ENCODE measurements around the gene PPP1R7. TPM values are rescaled to one million over a fixed set of nuclear protein-coding genes. Genes with fewer than 3 reads are reported as not detected.

Gene PPP1R7
- total RNA-seq, 1 experiment from 2014 or later, result 43.9 TPM

DNA sequence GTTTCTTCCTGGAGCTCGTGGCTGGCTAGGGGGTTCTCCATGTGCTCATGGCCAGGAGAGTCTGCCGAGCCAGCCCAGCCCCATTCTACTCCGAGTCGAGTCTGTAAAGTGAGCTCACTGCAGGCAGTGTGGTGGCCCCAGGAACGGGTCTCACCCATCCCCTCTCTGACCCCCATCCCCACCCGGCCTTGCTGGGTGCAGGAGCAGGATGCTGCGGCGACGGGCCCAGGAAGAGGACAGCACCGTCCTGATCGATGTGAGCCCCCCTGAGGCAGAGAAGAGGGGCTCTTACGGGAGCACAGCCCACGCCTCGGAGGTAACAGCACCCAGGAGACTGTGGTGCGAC lies 39.6 kb downstream of the PPP1R7 start:
- CTCF ChIA-PET, result no interaction called here
- POLR2A ChIA-PET, result interaction anchor here (0.5 kb wide), 1 partner anchor 40 kb away, joined by 4 read pairs; the partner anchor contains the start of gene PPP1R7
- H3K27ac Mint-ChIP-seq (ENCODE audit: low read depth, unreplicated experiment), result no peak overlapping the region
- no peaks in the 10 kb centered on the region for H3K36me3 Mint-ChIP-seq (ENCODE audit: insufficient read depth, unreplicated experiment)
- H3K9me3 Mint-ChIP-seq (ENCODE audit: unreplicated experiment), result no peaks in the 10 kb centered on the region
- no peaks in the 10 kb centered on the region for H3K27me3 Mint-ChIP-seq (ENCODE audit: insufficient read depth, unreplicated experiment)
- no peak overlapping the region for H3K4me3 Mint-ChIP-seq (ENCODE audit: unreplicated experiment)
- no peak for DNase-seq (ENCODE audit: unreplicated experiment)
- H3K4me1 Mint-ChIP-seq (ENCODE audit: insufficient read depth, unreplicated experiment), result no peaks in the 10 kb centered on the region
- TF ChIP-seq, protein P1, sequence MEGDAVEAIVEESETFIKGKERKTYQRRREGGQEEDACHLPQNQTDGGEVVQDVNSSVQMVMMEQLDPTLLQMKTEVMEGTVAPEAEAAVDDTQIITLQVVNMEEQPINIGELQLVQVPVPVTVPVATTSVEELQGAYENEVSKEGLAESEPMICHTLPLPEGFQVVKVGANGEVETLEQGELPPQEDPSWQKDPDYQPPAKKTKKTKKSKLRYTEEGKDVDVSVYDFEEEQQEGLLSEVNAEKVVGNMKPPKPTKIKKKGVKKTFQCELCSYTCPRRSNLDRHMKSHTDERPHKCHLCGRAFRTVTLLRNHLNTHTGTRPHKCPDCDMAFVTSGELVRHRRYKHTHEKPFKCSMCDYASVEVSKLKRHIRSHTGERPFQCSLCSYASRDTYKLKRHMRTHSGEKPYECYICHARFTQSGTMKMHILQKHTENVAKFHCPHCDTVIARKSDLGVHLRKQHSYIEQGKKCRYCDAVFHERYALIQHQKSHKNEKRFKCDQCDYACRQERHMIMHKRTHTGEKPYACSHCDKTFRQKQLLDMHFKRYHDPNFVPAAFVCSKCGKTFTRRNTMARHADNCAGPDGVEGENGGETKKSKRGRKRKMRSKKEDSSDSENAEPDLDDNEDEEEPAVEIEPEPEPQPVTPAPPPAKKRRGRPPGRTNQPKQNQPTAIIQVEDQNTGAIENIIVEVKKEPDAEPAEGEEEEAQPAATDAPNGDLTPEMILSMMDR (IDR thresholded peaks at IDR 0.05; ENCODE audit: unreplicated experiment), result no peak
- BruUV-seq (replicated peaks), result no TSS peak
- intact Hi-C loops (cut with micrococcal nuclease), result no loop called here

- ChIA-PET CTCF (no interaction called here), POLR2A (interaction anchor here (0.5 kb wide), 1 partner anchor 40 kb away, joined by 4 read pairs; the partner anchor contains the start of gene PPP1R7)
- Mint-ChIP-seq H3K4me1 (ENCODE audit: insufficient read depth, unreplicated experiment) (no peaks in the 10 kb centered on the region), H3K27ac (ENCODE audit: low read depth, unreplicated experiment) (no peak overlapping the region), H3K36me3 (ENCODE audit: insufficient read depth, unreplicated experiment) (no peaks in the 10 kb centered on the region), H3K27me3 (ENCODE audit: insufficient read depth, unreplicated experiment) (no peaks in the 10 kb centered on the region), H3K9me3 (ENCODE audit: unreplicated experiment) (no peaks in the 10 kb centered on the region), H3K4me3 (ENCODE audit: unreplicated experiment) (no peak overlapping the region)
- DNase-seq (ENCODE audit: unreplicated experiment), result no peak
- intact Hi-C loops (cut with micrococcal nuclease), result no loop called here
- BruUV-seq (replicated peaks), result no TSS peak
- TF ChIP-seq, protein P1 (IDR thresholded peaks at IDR 0.05; ENCODE audit: unreplicated experiment), result no peak
Measured at GRCh38 chr2:241190291-241190981, 40.2 kb downstream of the PPP1R7 start.

DNA sequence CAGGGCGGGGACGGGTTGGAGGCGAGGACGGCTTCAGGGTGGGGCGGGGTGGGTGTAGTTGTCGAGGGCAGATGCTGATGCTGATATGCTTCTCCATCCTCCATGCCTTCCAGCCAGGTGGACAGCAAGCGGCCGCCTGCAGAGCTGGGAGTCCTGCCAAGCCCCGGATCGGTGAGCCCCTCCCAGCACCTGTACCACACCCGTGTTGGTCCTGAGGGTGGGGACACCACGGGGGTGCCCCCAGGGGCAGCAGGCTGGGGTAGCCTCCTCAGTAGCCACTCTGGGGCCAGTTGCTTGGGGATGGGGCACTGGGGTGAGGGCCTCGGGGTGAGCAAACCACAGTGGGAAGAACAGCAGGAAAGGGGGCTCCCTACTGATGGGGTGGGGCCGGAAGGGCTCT lies 40.8 kb downstream of the PPP1R7 start:
- Mint-ChIP-seq H3K36me3 (ENCODE audit: insufficient read depth, unreplicated experiment) (no peaks in the 10 kb centered on the region), H3K4me3 (ENCODE audit: unreplicated experiment) (no peak overlapping the region), H3K27me3 (ENCODE audit: insufficient read depth, unreplicated experiment) (no peaks in the 10 kb centered on the region), H3K4me1 (ENCODE audit: insufficient read depth, unreplicated experiment) (no peaks in the 10 kb centered on the region), H3K27ac (ENCODE audit: low read depth, unreplicated experiment) (no peak overlapping the region), H3K9me3 (ENCODE audit: unreplicated experiment) (no peaks in the 10 kb centered on the region)
- ChIA-PET CTCF (no interaction called here), POLR2A (no interaction called here)
- DNase-seq (ENCODE audit: unreplicated experiment), result no peak
- TF ChIP-seq, protein P1 (IDR thresholded peaks at IDR 0.05; ENCODE audit: unreplicated experiment), result no peak
- intact Hi-C loops (cut with micrococcal nuclease), result no loop called here
- BruUV-seq (replicated peaks), result no TSS peak

- ChIA-PET CTCF (no interaction called here), POLR2A (no interaction called here)
- BruUV-seq (replicated peaks), result no TSS peak
- no peak for DNase-seq (ENCODE audit: unreplicated experiment)
- Mint-ChIP-seq H3K27me3 (ENCODE audit: insufficient read depth, unreplicated experiment) (no peaks in the 10 kb centered on the region), H3K4me3 (ENCODE audit: unreplicated experiment) (no peak overlapping the region), H3K27ac (ENCODE audit: low read depth, unreplicated experiment) (no peak overlapping the region), H3K36me3 (ENCODE audit: insufficient read depth, unreplicated experiment) (no peaks in the 10 kb centered on the region), H3K4me1 (ENCODE audit: insufficient read depth, unreplicated experiment) (no peaks in the 10 kb centered on the region), H3K9me3 (ENCODE audit: unreplicated experiment) (no peaks in the 10 kb centered on the region)
- TF ChIP-seq, protein P1 (IDR thresholded peaks at IDR 0.05; ENCODE audit: unreplicated experiment), result no peak
- intact Hi-C loops (cut with micrococcal nuclease), result no loop called here
Measured at GRCh38 chr2:241193271-241193670, 43.0 kb downstream of the PPP1R7 start.
